GM23338 (cell line): ENCODE results near the gene TMEM132A. TPM values are rescaled to one million over a fixed set of nuclear protein-coding genes. Genes with fewer than 3 reads are reported as not detected.

Source experiments
- ATAC-seq: fragments of 200-7000 bp; cut with Tn5 transposase; 3 replicates; pipeline ENCODE4 v1.9.1; 2020
- DNase-seq: peaks from one replicate; pipeline ENCODE4 v3.0.0-alpha.2; 2015; ENCODE audit warnings: low spot score
- H2AFZ ChIP-seq: fragments of 200-600 bp; sonication (generic); 2 replicates; pipeline ENCODE4 v1.8.0; 2016; ENCODE audit warnings: antibody characterized with exemption, mild to moderate bottlenecking, moderate library complexity
- H3F3A ChIP-seq: fragments of 200-600 bp; sonication (generic); replicated peaks from 2 replicates; pipeline ENCODE4 v1.8.0; 2017; ENCODE audit warnings: antibody characterized with exemption, mixed run types, low read depth
- H3K27ac ChIP-seq: fragments of 200-600 bp; sonication (generic); 2 replicates; pipeline ENCODE4 v1.6.1; 2016; ENCODE audit warnings: low read depth
- H3K27me3 ChIP-seq: fragments of 200-600 bp; sonication (generic); 2 replicates; pipeline ENCODE4 v1.8.0; 2016; ENCODE audit warnings: mild to moderate bottlenecking, mixed run types, moderate library complexity; ENCODE audit not compliant: insufficient read depth
- H3K36me3 ChIP-seq: fragments of 200-600 bp; sonication (generic); 2 replicates; pipeline ENCODE4 v1.8.0; 2016; ENCODE audit warnings: mild to moderate bottlenecking; ENCODE audit not compliant: insufficient read depth
- H3K4me1 ChIP-seq: fragments of 200-600 bp; sonication (generic); 2 replicates; pipeline ENCODE4 v1.8.0; 2016; ENCODE audit warnings: mild to moderate bottlenecking, moderate library complexity; ENCODE audit not compliant: insufficient read depth
- H3K4me2 ChIP-seq: fragments of 200-600 bp; sonication (generic); 2 replicates; pipeline ENCODE4 v1.7.1; 2017; ENCODE audit warnings: mixed run types
- H3K4me3 ChIP-seq: fragments of 200-600 bp; sonication (generic); 2 replicates; pipeline ENCODE4 v1.6.1; 2016; ENCODE audit warnings: mixed run types
- H3K79me2 ChIP-seq: fragments of 200-600 bp; sonication (generic); replicated peaks from 2 replicates; pipeline ENCODE4 v1.8.0; 2017; ENCODE audit warnings: mild to moderate bottlenecking; ENCODE audit not compliant: insufficient read depth
- H3K9me2 ChIP-seq: fragments of 200-600 bp; sonication (generic); 2 replicates; pipeline ENCODE4 v1.8.0; 2017; ENCODE audit not compliant: insufficient read depth
- H4K20me1 ChIP-seq: fragments of 200-600 bp; sonication (generic); replicated peaks from 2 replicates; pipeline ENCODE4 v1.8.0; 2017; ENCODE audit warnings: mild to moderate bottlenecking; ENCODE audit not compliant: insufficient read depth
- H3K27ac Mint-ChIP-seq: 2 replicates; pipeline ENCODE4 v1.8.0; 2020; ENCODE audit warnings: inconsistent platforms, mild to moderate bottlenecking, moderate library complexity, mixed read lengths
- H3K27me3 Mint-ChIP-seq: 3 replicates; pipeline ENCODE4 v1.8.0; 2022; ENCODE audit warnings: low read depth, mild to moderate bottlenecking, moderate library complexity, mixed read lengths, inconsistent platforms; ENCODE audit not compliant: insufficient read depth, poor library complexity
- H3K36me3 Mint-ChIP-seq: 3 replicates; pipeline ENCODE4 v1.8.0; 2021; ENCODE audit warnings: low read depth, mild to moderate bottlenecking, inconsistent platforms, moderate library complexity, mixed read lengths
- H3K4me1 Mint-ChIP-seq: 3 replicates; pipeline ENCODE4 v1.8.0; 2020; ENCODE audit warnings: mild to moderate bottlenecking, inconsistent platforms, mixed read lengths
- H3K4me3 Mint-ChIP-seq: 3 replicates; pipeline ENCODE4 v1.8.0; 2021; ENCODE audit warnings: moderate library complexity, mild to moderate bottlenecking, inconsistent platforms, mixed read lengths
- H3K9me3 Mint-ChIP-seq: 3 replicates; pipeline ENCODE4 v1.8.0; 2020; ENCODE audit warnings: moderate library complexity, mild to moderate bottlenecking, inconsistent platforms, mixed read lengths
- CREB1 ChIP-seq: fragments of 250-450 bp; sonication (Bioruptor Pico); IDR thresholded peaks from 2 replicates; pipeline ENCODE4 v1.5.0; 2020; ENCODE audit warnings: low read depth, mild to moderate bottlenecking, moderate library complexity
- CTCF ChIP-seq, 2 experiments: fragments of 200-600 bp in 1 of 2; sonication (generic) in 1 of 2; conservative IDR thresholded peaks; 2 replicates each; pipeline versions ENCODE4 v1.5.1 to v1.6.1; 2016 to 2017; ENCODE audit warnings: antibody characterized with exemption in 2 of 2, low read depth in 2 of 2, mild to moderate bottlenecking in 2 of 2, moderate library complexity in 1 of 2
- ETS1 ChIP-seq: IDR thresholded peaks from 2 replicates; pipeline ENCODE4 v1.6.1; 2016; ENCODE audit warnings: antibody characterized with exemption
- EZH2 ChIP-seq: fragments of 200-600 bp; sonication (generic); IDR thresholded peaks from one replicate; pipeline ENCODE4 v1.8.0; 2017; ENCODE audit warnings: antibody characterized with exemption, mild to moderate bottlenecking, low read depth; ENCODE audit not compliant: unreplicated experiment
- EZH2phosphoT487 ChIP-seq: fragments of 200-600 bp; sonication (generic); IDR thresholded peaks from one replicate; pipeline ENCODE4 v1.8.1; 2018; ENCODE audit warnings: antibody characterized with exemption; ENCODE audit not compliant: unreplicated experiment
- NANOG ChIP-seq: IDR thresholded peaks from 2 replicates; pipeline ENCODE4 v1.6.1; 2016; ENCODE audit warnings: antibody characterized with exemption, borderline replicate concordance
- REST ChIP-seq: IDR thresholded peaks from one replicate; pipeline ENCODE4 v1.6.1; 2018; ENCODE audit warnings: antibody characterized with exemption; ENCODE audit not compliant: unreplicated experiment
- STAT1 ChIP-seq: IDR thresholded peaks from one replicate; pipeline ENCODE4 v1.6.1; 2016; ENCODE audit warnings: antibody characterized with exemption; ENCODE audit not compliant: unreplicated experiment
- ZNF114 ChIP-seq: fragments of 250-450 bp; sonication (Bioruptor Pico); IDR thresholded peaks from 2 replicates; pipeline ENCODE4 v1.5.0; 2020; ENCODE audit warnings: mild to moderate bottlenecking, moderate library complexity
- ZNF331 ChIP-seq: fragments of 250-450 bp; sonication (Bioruptor Pico); IDR thresholded peaks from 2 replicates; pipeline ENCODE4 v1.5.0; 2020; ENCODE audit warnings: low read depth, mild to moderate bottlenecking, moderate library complexity
- polyA plus RNA-seq: library from polyadenylated mRNA; unstranded; fragments of >200 nt; fragmentation: Nextera tagmentation; extraction: Ambion mirVana; gene quantifications from 2 replicates; pipeline ENCODE4 v1.2.1, GENCODE V29; 2016
- total RNA-seq: library from RNA; depleted of rRNA; stranded (reverse); fragments of >200 nt; shearing (Covaris generic); gene quantifications from 2 replicates; pipeline ENCODE4 v1.2.3, GENCODE V29; 2014

The TMEM132A gene
- total and polyA plus RNA-seq, 2 experiments from 2014 or later: 36.2 to 96.6 TPM

GRCh38 chr11:60899046-60899936 lies 25.0 kb upstream of the TMEM132A start:
- Mint-ChIP-seq H3K27me3 (no peaks in the 10 kb centered on the region), H3K4me3 (no peak overlapping the region), H3K9me3 (no peaks in the 10 kb centered on the region), H3K36me3 (peaks cover 93% of the 10 kb centered on the region), H3K27ac (peak overlapping the region; percentile 95), H3K4me1 (peaks cover 4% of the 10 kb centered on the region)
- peaks cover 20% of the 10 kb centered on the region for H3K79me2 ChIP-seq
- H3K4me3 ChIP-seq: no peak overlapping the region
- H3K36me3 ChIP-seq: peaks cover 54% of the 10 kb centered on the region
- H3K9me2 ChIP-seq: no peaks in the 10 kb centered on the region
- ATAC-seq (peak; percentile 89), DNase-seq (peak; percentile 74)
- H3F3A ChIP-seq: no peaks in the 10 kb centered on the region
- H3K27ac ChIP-seq: 0 out of 2 replicates have a peak overlapping the region, but pooled peaks have one; percentile 9
- H3K4me1 ChIP-seq: no peaks in the 10 kb centered on the region
- H2AFZ ChIP-seq: no peak overlapping the region
- TF ChIP-seq CTCF (conservative IDR thresholded peaks at IDR 0.05; ENCODE audit: low read depth in 2 of 2): peak; percentile 83 to 94
- TF ChIP-seq ZNF331 (CRISPR knock-in tag): no peak
- no peak overlapping the region for H3K4me2 ChIP-seq
- peaks cover 30% of the 10 kb centered on the region for H4K20me1 ChIP-seq
- no peaks in the 10 kb centered on the region for H3K27me3 ChIP-seq

GRCh38 chr11:60899977-60900376 lies 24.3 kb upstream of the TMEM132A start:
- no peak overlapping the region for H3K4me2 ChIP-seq
- Mint-ChIP-seq H3K36me3 (peaks cover 86% of the 10 kb centered on the region), H3K27me3 (no peaks in the 10 kb centered on the region), H3K4me3 (no peak overlapping the region), H3K4me1 (peaks cover 7% of the 10 kb centered on the region), H3K27ac (no peak overlapping the region), H3K9me3 (no peaks in the 10 kb centered on the region)
- no peak overlapping the region for H2AFZ ChIP-seq
- no peak overlapping the region for H3K27ac ChIP-seq
- no peaks in the 10 kb centered on the region; the same call in 1 of the 2 replicates for H3F3A ChIP-seq
- no peaks in the 10 kb centered on the region for H3K27me3 ChIP-seq
- peaks cover 3% of the 10 kb centered on the region for H3K4me1 ChIP-seq
- DNase-seq (no peak), ATAC-seq (no peak)
- H3K4me3 ChIP-seq: no peak overlapping the region
- H3K79me2 ChIP-seq: peaks cover 27% of the 10 kb centered on the region
- no peaks in the 10 kb centered on the region for H3K9me2 ChIP-seq
- H3K36me3 ChIP-seq: peaks cover 48% of the 10 kb centered on the region
- peaks cover 36% of the 10 kb centered on the region for H4K20me1 ChIP-seq
- TF ChIP-seq EZH2phosphoT487: no peak
- no peak for TF ChIP-seq EZH2
- TF ChIP-seq STAT1: no peak
- TF ChIP-seq ZNF331 (CRISPR knock-in tag): no peak
- no peak for TF ChIP-seq REST
- TF ChIP-seq CTCF (conservative IDR thresholded peaks at IDR 0.05; ENCODE audit: low read depth in 2 of 2): no peak
- TF ChIP-seq NANOG: no peak
- TF ChIP-seq ETS1: no peak
- no peak for TF ChIP-seq ZNF114 (CRISPR knock-in tag)
- no peak for TF ChIP-seq CREB1 (CRISPR knock-in tag)
